Liver (tissue), 9 donors: ENCODE data around the gene CBLL1. TPM values are rescaled to one million over a fixed set of nuclear protein-coding genes. Genes with fewer than 3 reads are reported as not detected.

ENCODE experiments used
- DNase-seq: peaks from one replicate; pipeline ENCODE4 v3.0.0-alpha.2; 2017; ENCODE audit warnings: low spot score
- H3K27ac ChIP-seq, 2 donors: one replicate each; pipeline ENCODE4 v1.7.0; 2013; ENCODE audit warnings: inconsistent platforms in 2 of 2, low read length in 2 of 2, control low read depth in 1 of 2, low read depth in 1 of 2, mild to moderate bottlenecking in 1 of 2
- H3K27me3 ChIP-seq, 4 donors: one replicate each; pipeline versions ENCODE4 v1.6.1 to v1.7.0; 2013; ENCODE audit warnings: low read length in 3 of 4, inconsistent platforms in 1 of 4, mild to moderate bottlenecking in 1 of 4, moderate library complexity in 1 of 4; ENCODE audit not compliant: control insufficient read depth in 4 of 4, insufficient read depth in 4 of 4
- H3K36me3 ChIP-seq, 4 donors: one replicate each; pipeline versions ENCODE4 v1.6.1 to v1.7.0; 2013; ENCODE audit warnings: low read length in 3 of 4, mild to moderate bottlenecking in 3 of 4, low read depth in 1 of 4, moderate library complexity in 1 of 4; ENCODE audit not compliant: control insufficient read depth in 4 of 4, insufficient read depth in 3 of 4
- H3K4me1 ChIP-seq, 4 donors: one replicate each; pipeline versions ENCODE4 v1.6.1 to v1.7.0; 2013; ENCODE audit warnings: low read length in 3 of 4, mild to moderate bottlenecking in 3 of 4, moderate library complexity in 1 of 4; ENCODE audit not compliant: control insufficient read depth in 4 of 4, insufficient read depth in 4 of 4
- H3K4me3 ChIP-seq, 3 donors: one replicate each; pipeline versions ENCODE4 v1.6.1 to v1.7.0; 2013; ENCODE audit warnings: low read length in 3 of 3, control low read depth in 1 of 3, low read depth in 1 of 3, mild to moderate bottlenecking in 1 of 3
- H3K9ac ChIP-seq, 2 donors: one replicate each; pipeline ENCODE4 v1.7.0; 2013; ENCODE audit warnings: low read length in 2 of 2, mild to moderate bottlenecking in 2 of 2, moderate library complexity in 2 of 2, control low read depth in 1 of 2, low read depth in 1 of 2
- H3K9me3 ChIP-seq, 4 donors: one replicate each; pipeline versions ENCODE4 v1.6.1 to v1.7.0; 2013; ENCODE audit warnings: low read length in 3 of 4; ENCODE audit not compliant: control insufficient read depth in 4 of 4
- ATF3 ChIP-seq: IDR thresholded peaks from 2 replicates; pipeline ENCODE4 v1.6.1; 2016; ENCODE audit warnings: antibody characterized with exemption
- CTCF ChIP-seq: fragments of 150-350 bp; IDR thresholded peaks from 2 replicates; pipeline ENCODE4 v1.5.1; 2017; ENCODE audit warnings: improper control_type of control experiment, low read depth, low read length; ENCODE audit not compliant: missing input control
- EGR1 ChIP-seq, 2 donors: IDR thresholded peaks; 2 replicates each; pipeline ENCODE4 v1.6.1; 2016 to 2018; ENCODE audit warnings: antibody characterized with exemption in 2 of 2, low read depth in 2 of 2
- FOXA1 ChIP-seq: IDR thresholded peaks from 2 replicates; pipeline ENCODE4 v1.6.1; 2016; ENCODE audit warnings: antibody characterized with exemption
- FOXA2 ChIP-seq: IDR thresholded peaks from 2 replicates; pipeline ENCODE4 v1.6.1; 2016; ENCODE audit warnings: antibody characterized with exemption
- GABPA ChIP-seq, 2 donors: IDR thresholded peaks in 1 of 2; conservative IDR thresholded peaks in 1 of 2; 2 replicates each; pipeline ENCODE4 v1.6.1; 2016; ENCODE audit warnings: antibody characterized with exemption in 2 of 2, mild to moderate bottlenecking in 1 of 2, moderate library complexity in 1 of 2
- HNF4A ChIP-seq, 2 donors: conservative IDR thresholded peaks; 2 replicates each; pipeline ENCODE4 v1.6.1; 2016; ENCODE audit warnings: antibody characterized with exemption in 2 of 2, mild to moderate bottlenecking in 2 of 2
- HNF4G ChIP-seq: IDR thresholded peaks from 2 replicates; pipeline ENCODE4 v1.6.1; 2016; ENCODE audit warnings: antibody characterized with exemption
- MAX ChIP-seq: IDR thresholded peaks from 2 replicates; pipeline ENCODE4 v1.6.1; 2016; ENCODE audit warnings: antibody characterized with exemption
- NR2F2 ChIP-seq: IDR thresholded peaks from 2 replicates; pipeline ENCODE4 v1.6.1; 2016; ENCODE audit warnings: antibody characterized with exemption
- RAD21 ChIP-seq, 2 donors: IDR thresholded peaks; 2 replicates each; pipeline ENCODE4 v1.6.1; 2016; ENCODE audit warnings: antibody characterized with exemption in 2 of 2, mild to moderate bottlenecking in 2 of 2
- REST ChIP-seq: IDR thresholded peaks from 2 replicates; pipeline ENCODE4 v1.6.1; 2016; ENCODE audit warnings: antibody characterized with exemption, mild to moderate bottlenecking
- RXRA ChIP-seq, 2 donors: IDR thresholded peaks; 2 replicates each; pipeline ENCODE4 v1.6.1; 2017 to 2018; ENCODE audit warnings: antibody characterized with exemption in 2 of 2, mild to moderate bottlenecking in 1 of 2
- SP1 ChIP-seq: IDR thresholded peaks from 2 replicates; pipeline ENCODE4 v1.6.1; 2018; ENCODE audit warnings: antibody characterized with exemption, mild to moderate bottlenecking
- TAF1 ChIP-seq: conservative IDR thresholded peaks from 2 replicates; pipeline ENCODE4 v1.6.1; 2016; ENCODE audit warnings: antibody characterized with exemption, mild to moderate bottlenecking
- YY1 ChIP-seq: IDR thresholded peaks from 2 replicates; pipeline ENCODE4 v1.6.1; 2016; ENCODE audit warnings: antibody characterized with exemption, mild to moderate bottlenecking
- ZBTB33 ChIP-seq: IDR thresholded peaks from 2 replicates; pipeline ENCODE4 v1.6.1; 2016; ENCODE audit warnings: antibody characterized with exemption
- WGBS: extraction: QIAGEN DNeasy Blood & Tissue Kit; methylation state at CpG from one replicate; pipeline ENCODE4 v1.1.7; 2013; 5-methylcytosine and 5-hydroxymethylcytosine counted together
- polyA plus RNA-seq, 2 donors: library from polyadenylated mRNA; stranded (reverse) in 1 of 2; unstranded in 1 of 2; fragments of 200-250 nt in 1 of 2; fragments of >200 nt in 1 of 2; fragmentation: Nextera tagmentation in 1 of 2; extraction: Ambion mirVana in 1 of 2; gene quantifications; one replicate each; pipeline versions ENCODE4 v1.2.1 to v1.2.3, GENCODE V29; 2013 to 2015
- total RNA-seq, 2 donors: library from RNA; depleted of rRNA; stranded (reverse); fragments of >200 nt; gene quantifications; one replicate each; pipeline ENCODE4 v1.2.3, GENCODE V29; 2014
- donor health status: healthy.
- donor health status: healthy.
- donor health status: healthy.
- donor health status: healthy.
- donor health status: healthy.

The CBLL1 gene
- total and polyA plus RNA-seq, 4 donors: 5.2 to 17.0 (median 10.0) TPM

- Histone ChIP-seq H3K4me1 (peaks cover 0 to under 1% (median under 1%) of the 10 kb centered on the region in 4 donors), H3K9ac (no peak overlapping the region), H3K36me3 (no peaks in the 10 kb centered on the region), H3K4me3 (no peak overlapping the region), H3K27me3 (no peaks in the 10 kb centered on the region), H3K27ac (no peak overlapping the region), H3K9me3 (no peaks in the 10 kb centered on the region)
- WGBS: 85% methylated on average over 2 of the region's 2 CpGs
- DNase-seq: no peak
- TF ChIP-seq CTCF (no peak), NR2F2 (no peak), ZBTB33 (no peak), FOXA2 (no peak), YY1 (no peak), SP1 (no peak), EGR1 (IDR thresholded peaks at IDR 0.05; ENCODE audit: low read depth in 2 of 2) (no peak), FOXA1 (no peak), TAF1 (no peak), RAD21 (IDR thresholded peaks at IDR 0.05) (no peak), MAX (no peak), HNF4G (no peak), HNF4A (conservative IDR thresholded peaks at IDR 0.05) (no peak), ATF3 (no peak), RXRA (IDR thresholded peaks at IDR 0.05) (no peak)
These were observed 41.2 kb downstream of the CBLL1 start for GRCh38 chr7:107785170-107785569.

GRCh38 chr7:107785926-107786325, 42.0 kb downstream of the CBLL1 start:
- DNase-seq: no peak
- H3K9me3 ChIP-seq: no peaks in the 10 kb centered on the region
- TF ChIP-seq MAX: no peak
- TF ChIP-seq FOXA1: no peak
- TF ChIP-seq NR2F2: no peak
- TF ChIP-seq RAD21 (IDR thresholded peaks at IDR 0.05): no peak
- no peak for TF ChIP-seq GABPA (IDR thresholded peaks at IDR 0.05 in 1 of 2, conservative IDR thresholded peaks at IDR 0.05 in 1 of 2)
- TF ChIP-seq EGR1 (IDR thresholded peaks at IDR 0.05; ENCODE audit: low read depth in 2 of 2): no peak
- TF ChIP-seq ATF3: no peak
- no peak for TF ChIP-seq REST
- TF ChIP-seq HNF4A (conservative IDR thresholded peaks at IDR 0.05): no peak
- H3K9ac ChIP-seq: no peak overlapping the region
- no peak overlapping the region for H3K4me3 ChIP-seq
- 40% methylated on average over 2 of the region's 2 CpGs for WGBS
- H3K4me1 ChIP-seq: no peaks in the 10 kb centered on the region
- no peaks in the 10 kb centered on the region for H3K27me3 ChIP-seq
- no peaks in the 10 kb centered on the region for H3K36me3 ChIP-seq
- no peak overlapping the region for H3K27ac ChIP-seq
